Pancreas (tissue), 10 donors: Measurements from ENCODE around the gene TSPAN14. TPM values are rescaled to one million over a fixed set of nuclear protein-coding genes. Genes with fewer than 3 reads are reported as not detected.
"Not testable (repeated sequence)": the region's sequence is repeated elsewhere in the genome, so short reads cannot be mapped to it uniquely, and the experiment has no call there.

ENCODE experiments used
- ATAC-seq, 4 donors: fragments of 200-7000 bp; cut with Tn5 transposase; one replicate each; pipeline versions ENCODE4 v1.8.0 to v1.9.1; 2020; ENCODE audit warnings: mild to moderate bottlenecking in 4 of 4, moderate library complexity in 4 of 4
- DNase-seq, 6 donors: peaks; one replicate each; pipeline ENCODE4 v3.0.0-alpha.2; 2020
- FAIRE-seq: peaks from 2 replicates; lab custom pipeline; 2012; peaks lifted over from hg19 to GRCh38; lab: Jason Lieb, UNC
- H3K27ac ChIP-seq, 4 donors: fragments of 200-600 bp; sonication (generic); 1 replicate in 3 of 4; 2 replicates in 1 of 4; pipeline versions ENCODE4 v1.5.0 to v1.8.0; 2020
- H3K27me3 ChIP-seq, 4 donors: fragments of 200-600 bp; one replicate each; pipeline ENCODE4 v1.8.0; 2021
- H3K36me3 ChIP-seq, 3 donors: fragments of 200-600 bp; sonication (generic) in 1 of 3; one replicate each; pipeline versions ENCODE4 v1.5.0 to v1.8.0; 2020 to 2021
- H3K4me1 ChIP-seq, 3 donors: fragments of 200-600 bp; one replicate each; pipeline ENCODE4 v1.8.0; 2021
- H3K4me3 ChIP-seq, 4 donors: fragments of 200-600 bp; sonication (generic) in 2 of 4; one replicate each; pipeline versions ENCODE4 v1.5.0 to v1.8.0; 2020 to 2021
- H3K9me3 ChIP-seq, 4 donors: fragments of 200-600 bp; one replicate each; pipeline ENCODE4 v1.8.0; 2021
- CTCF ChIP-seq, 4 donors: fragments of 200-600 bp; sonication (generic) in 3 of 4; IDR thresholded peaks; one replicate each; pipeline versions ENCODE4 v1.5.0 to v1.8.0; 2021; ENCODE audit warnings: antibody characterized with exemption in 4 of 4
- WGBS, 2 donors: extraction: QIAGEN DNeasy Blood & Tissue Kit; methylation state at CpG; one replicate each; pipeline ENCODE4 v1.1.7; 2013; 5-methylcytosine and 5-hydroxymethylcytosine counted together
- intact Hi-C, 3 donors: fragments of 100-400 bp; cut with DNase I; formaldehyde crosslinking; loops; one replicate each; pipeline versions ENCODE4 v1.11.1 to v1.14.2; 2022
- polyA plus RNA-seq, 2 donors: library from polyadenylated mRNA; stranded (reverse); fragments of 200-250 nt; gene quantifications; one replicate each; pipeline ENCODE4 v1.2.3, GENCODE V29; 2013
- total RNA-seq, 6 donors: library from RNA; stranded (reverse); fragmentation: NEBNext Ultra II Directional in 4 of 6; extraction: Animal tissue kit (Norgen Biotek cat#: 25700) in 4 of 6; gene quantifications; one replicate each; pipeline versions ENCODE4 v1.2.1 to v1.2.4, GENCODE V29; 2021 to 2023
- donor health status: healthy with polysubstance abuse.
- donor health status: DM: no; HTN: no; CAD: no; lungs with moderate emphysema.
- donor health status: DM: no; HTN: no; CAD: no.
- donor health status: control.
- donor health status: control.
- donor health status: Bipolar disorder and iron deficiency.
- donor health status: DM: yes; HTN: yes; CAD: no.
- donor health status: DM: no; HTN: no; CAD: no.
- donor health status: DM: no; HTN: no; CAD: no.
- donor health status: DM: yes; HTN: yes; CAD: no.

The TSPAN14 gene
- total and polyA plus RNA-seq, 8 donors = 10.6 to 61.9 (median 23.2) TPM

GRCh38 chr10:80476685-80477084 is 22.6 kb downstream of the TSPAN14 start:
- no peak for TF ChIP-seq CTCF (IDR thresholded peaks at IDR 0.05)
- FAIRE-seq (no peak), DNase-seq (no peak), ATAC-seq (peak in 1 of 4 donors; percentile 9)
- H3K4me1 ChIP-seq = peaks cover 0 to 8% (median 0%) of the 10 kb centered on the region in 3 donors
- no peak overlapping the region for H3K4me3 ChIP-seq
- no peaks in the 10 kb centered on the region for H3K27me3 ChIP-seq
- no peaks in the 10 kb centered on the region for H3K36me3 ChIP-seq
- WGBS, 2 donors = 90 to 95% methylated on average over 1 of the region's 1 CpG
- no peaks in the 10 kb centered on the region for H3K9me3 ChIP-seq
- no peak overlapping the region for H3K27ac ChIP-seq
- intact Hi-C loops = no loop called here

- FAIRE-seq = no peak
- no peak for DNase-seq
- intact Hi-C loops = no loop called here
- no peak for TF ChIP-seq CTCF (IDR thresholded peaks at IDR 0.05)
- H3K4me3 ChIP-seq = no peak overlapping the region
- H3K9me3 ChIP-seq = no peaks in the 10 kb centered on the region
- ATAC-seq = peak in 2 of 4 donors; percentile 24 to 53
- H3K36me3 ChIP-seq = no peaks in the 10 kb centered on the region
- peaks cover 0 to 1% (median 0%) of the 10 kb centered on the region in 3 donors for H3K4me1 ChIP-seq
- 93 to 96% methylated on average over 2 of the region's 2 CpGs for WGBS, 2 donors
- no peak overlapping the region for H3K27ac ChIP-seq
- H3K27me3 ChIP-seq = no peaks in the 10 kb centered on the region
Observed at GRCh38 chr10:80477813-80478212, 23.7 kb downstream of the TSPAN14 start.

GRCh38 chr10:80480373-80480772 is 26.3 kb downstream of the TSPAN14 start:
- H3K27ac ChIP-seq, H3K4me3 ChIP-seq, H3K4me1 ChIP-seq, H3K27me3 ChIP-seq, FAIRE-seq, H3K36me3 ChIP-seq, intact Hi-C loops, DNase-seq, ATAC-seq, H3K9me3 ChIP-seq: not testable (repeated sequence)
- WGBS, 2 donors = 95% methylated on average over 5 to 6 of the region's 6 CpGs

GRCh38 chr10:80480852-80481251 is 26.7 kb downstream of the TSPAN14 start:
- DNase-seq = no peak
- 95 to 97% methylated on average over 5 of the region's 5 CpGs for WGBS, 2 donors
- intact Hi-C loops = no loop called here
- Histone ChIP-seq H3K36me3 (no peaks in the 10 kb centered on the region), H3K27ac (no peak overlapping the region), H3K9me3 (no peaks in the 10 kb centered on the region), H3K27me3 (no peaks in the 10 kb centered on the region), H3K4me3 (no peak overlapping the region), H3K4me1 (peaks cover 0 to 7% (median 0%) of the 10 kb centered on the region in 3 donors)
- ATAC-seq = no peak
- no peak for TF ChIP-seq CTCF (IDR thresholded peaks at IDR 0.05)
- no peak for FAIRE-seq

GRCh38 chr10:80484243-80484642 is 30.1 kb downstream of the TSPAN14 start:
- no peak for DNase-seq
- no peak for ATAC-seq
- intact Hi-C loops = no loop called here
- no peak overlapping the region for H3K4me3 ChIP-seq
- 81 to 91% methylated on average over 6 of the region's 6 CpGs for WGBS, 2 donors
- no peaks in the 10 kb centered on the region for H3K9me3 ChIP-seq
- TF ChIP-seq CTCF (IDR thresholded peaks at IDR 0.05) = no peak
- H3K4me1 ChIP-seq = peaks cover 20 to 32% (median 24%) of the 10 kb centered on the region in 3 donors
- no peak overlapping the region for H3K27ac ChIP-seq
- FAIRE-seq = no peak
- H3K27me3 ChIP-seq = no peaks in the 10 kb centered on the region
- H3K36me3 ChIP-seq = no peaks in the 10 kb centered on the region
